Activated CD8-positive, alpha-beta memory T cell treated with anti-CD3 and anti-CD28 coated beads for 48 hours (primary cell): ENCODE measurements around the gene DSCAML1.

ENCODE experiments used
- DNase-seq, 3 experiments: peaks; one replicate each; pipeline ENCODE4 v3.0.0-alpha.2; 2020; ENCODE audit warnings: low read depth in 2 of 3, low spot score in 2 of 3

Gene DSCAML1

DNA sequence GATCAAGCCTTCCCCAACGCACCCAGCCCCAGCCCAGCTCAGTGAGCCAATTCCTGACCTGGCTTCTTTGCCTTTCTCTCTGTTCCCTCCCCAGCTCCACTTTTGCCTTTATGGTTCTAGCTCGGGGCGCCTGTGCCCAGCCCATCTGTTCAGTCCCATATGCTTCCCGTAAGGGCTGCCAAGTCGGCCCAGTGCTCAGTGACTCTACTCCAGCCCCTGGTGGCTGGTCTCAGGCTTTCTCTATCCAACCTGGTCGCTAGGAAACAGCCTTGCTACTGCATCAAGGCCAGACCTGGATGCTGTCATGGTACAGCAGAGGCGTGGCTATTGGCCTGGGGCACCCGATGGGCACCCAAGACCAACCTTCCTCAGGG lies 178.0 kb downstream of the DSCAML1 start:
- no peak for DNase-seq

DNA sequence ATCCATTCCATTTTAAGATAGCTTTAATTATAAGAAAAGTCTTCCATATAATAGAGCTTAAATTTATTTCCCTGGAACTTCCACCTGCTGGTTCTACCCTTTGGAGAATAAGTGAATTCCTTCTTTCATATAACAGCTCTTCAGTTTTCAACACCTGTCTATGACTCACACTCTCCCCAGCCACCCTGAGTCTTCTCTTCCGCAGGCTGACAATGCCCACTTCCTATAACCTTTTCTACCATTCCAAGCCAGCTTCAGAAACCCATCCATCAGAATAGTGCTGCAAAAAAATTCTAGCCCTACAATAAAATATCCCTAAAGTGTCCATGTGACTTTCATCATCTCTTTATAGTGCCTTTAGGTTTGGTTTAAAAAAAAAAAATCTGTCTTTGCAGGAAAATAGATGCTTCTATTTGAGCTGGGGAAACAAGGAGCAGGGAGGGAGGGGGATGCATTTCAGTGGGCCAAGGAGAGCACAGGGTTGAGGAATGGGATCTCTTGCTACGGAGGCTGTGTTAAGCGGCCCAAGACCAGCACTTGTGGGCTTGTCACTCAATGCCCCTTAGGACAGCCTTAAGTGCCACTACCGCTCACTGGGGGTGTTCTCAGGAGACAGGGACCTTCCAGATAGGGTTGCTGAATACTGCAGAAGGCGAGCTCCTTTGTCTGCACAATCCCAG lies 178.6 kb downstream of the DSCAML1 start:
- DNase-seq = no peak

DNA sequence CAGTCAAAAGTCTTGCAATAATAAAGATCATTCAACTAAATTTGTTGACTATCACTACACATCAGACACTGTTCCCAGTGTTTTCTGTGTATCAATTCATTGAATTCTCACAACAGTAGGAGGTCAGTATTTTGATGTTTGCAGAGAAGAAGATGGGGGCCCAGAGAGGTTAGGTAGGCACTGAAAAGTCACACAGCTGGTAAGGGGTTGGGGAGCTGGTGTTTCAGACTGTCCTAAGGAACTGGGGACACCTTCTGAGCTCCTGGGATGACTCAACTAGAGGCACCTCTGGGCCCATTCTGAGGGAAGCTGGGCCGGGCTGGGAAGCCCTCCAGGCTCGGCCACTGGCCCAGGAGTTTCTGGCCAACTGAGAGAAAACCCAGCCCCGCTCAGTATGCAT lies 180.0 kb downstream of the DSCAML1 start:
- DNase-seq = no peak

DNA sequence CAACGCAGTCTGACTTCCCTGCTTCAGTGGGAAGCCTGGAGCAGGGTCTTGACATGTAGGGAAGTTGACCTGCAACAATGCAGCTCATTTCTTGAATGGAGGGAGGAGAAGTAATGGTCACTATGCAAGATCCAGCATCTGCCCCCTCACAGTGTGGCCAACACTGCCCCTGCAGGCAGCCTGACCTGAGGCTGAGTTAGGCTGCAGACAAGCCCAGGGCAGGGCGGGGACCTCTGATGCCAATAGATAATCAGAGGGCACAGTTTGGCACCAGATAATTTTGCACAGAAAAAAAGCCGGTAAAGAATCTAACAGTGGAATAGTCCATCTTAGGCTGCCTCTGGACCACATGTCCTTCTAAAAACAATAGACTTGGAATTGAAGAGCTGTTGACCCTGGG lies 182.3 kb downstream of the DSCAML1 start:
- no peak for DNase-seq

DNA sequence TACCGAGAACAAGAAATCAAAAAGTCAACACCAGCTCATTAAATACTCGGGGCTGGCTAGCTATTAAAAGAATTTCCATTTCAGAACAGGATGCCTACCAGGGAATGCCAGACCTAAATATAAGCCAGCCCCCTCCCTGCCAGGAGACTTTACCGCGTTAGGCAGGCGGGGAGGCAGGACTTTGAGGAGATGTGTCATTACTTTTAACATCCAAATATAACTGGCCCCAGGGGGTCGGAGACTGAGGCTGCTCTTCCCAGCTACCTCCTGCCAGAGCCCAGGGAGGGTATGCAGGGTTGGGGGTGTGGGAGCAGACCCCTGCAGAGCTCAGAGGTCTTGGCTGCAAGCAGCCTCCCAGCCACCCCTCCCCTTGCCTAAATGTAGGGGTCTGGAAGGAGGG lies 183.5 kb downstream of the DSCAML1 start:
- no peak for DNase-seq

DNA sequence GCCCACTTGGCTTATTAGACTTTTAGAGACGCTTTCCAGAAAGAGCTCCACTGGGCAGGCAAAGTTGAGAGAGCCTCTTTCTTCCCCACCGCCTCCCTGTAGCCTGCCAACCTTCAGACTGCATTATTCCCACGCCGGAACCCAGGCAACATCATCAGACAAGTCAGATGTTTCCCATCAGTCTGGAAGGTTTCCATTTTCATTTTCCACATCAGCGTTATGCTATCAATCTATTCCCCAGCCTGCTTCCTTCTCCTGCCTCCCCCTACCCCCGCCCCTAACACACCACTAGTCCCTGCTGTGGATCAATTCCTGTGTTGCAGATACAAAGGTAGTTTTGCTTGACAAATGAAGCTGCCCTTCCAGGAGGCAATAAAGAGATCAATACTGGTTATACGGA lies 184.8 kb downstream of the DSCAML1 start:
- no peak for DNase-seq

DNA sequence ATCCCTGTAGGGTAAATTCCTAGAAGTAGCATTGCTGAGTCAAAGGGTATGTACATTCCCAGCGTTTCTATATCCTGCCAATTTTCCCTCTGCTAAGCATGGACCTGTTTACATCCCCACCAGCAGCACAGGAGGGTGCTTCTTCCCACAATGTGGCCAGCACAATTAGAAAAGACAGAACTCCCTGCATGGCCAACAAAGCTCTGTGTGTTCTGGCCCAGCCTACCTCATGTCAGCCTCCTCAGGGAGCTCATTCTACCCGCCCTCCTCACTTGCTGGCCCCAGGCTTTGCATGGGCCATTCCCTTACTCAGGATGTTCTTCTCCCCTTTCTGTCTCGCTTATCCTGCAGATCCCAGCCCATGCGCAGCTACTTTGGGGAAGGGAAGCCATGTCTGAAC lies 186.1 kb downstream of the DSCAML1 start:
- no peak for DNase-seq

DNA sequence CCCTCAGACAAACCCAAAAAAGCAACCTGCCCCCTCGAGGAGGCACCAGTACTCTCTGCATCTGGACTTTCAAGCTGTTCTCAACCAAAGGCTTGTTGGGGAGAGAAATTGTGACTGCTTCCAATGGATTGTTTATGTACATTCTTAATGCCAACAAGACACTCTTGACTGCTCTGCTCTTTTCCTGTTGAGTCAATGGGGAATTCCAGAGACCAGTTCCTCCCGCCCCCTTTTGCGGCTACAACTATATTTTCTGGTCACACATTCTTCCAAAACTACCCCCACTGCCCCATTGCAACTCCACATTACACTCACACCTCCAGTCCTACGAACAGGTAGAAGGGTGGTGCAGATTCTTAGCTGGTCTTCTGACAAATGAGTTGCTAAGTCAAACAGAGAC lies 187.0 kb downstream of the DSCAML1 start:
- DNase-seq = peak in 1 of 3 experiments; percentile 6

DNA sequence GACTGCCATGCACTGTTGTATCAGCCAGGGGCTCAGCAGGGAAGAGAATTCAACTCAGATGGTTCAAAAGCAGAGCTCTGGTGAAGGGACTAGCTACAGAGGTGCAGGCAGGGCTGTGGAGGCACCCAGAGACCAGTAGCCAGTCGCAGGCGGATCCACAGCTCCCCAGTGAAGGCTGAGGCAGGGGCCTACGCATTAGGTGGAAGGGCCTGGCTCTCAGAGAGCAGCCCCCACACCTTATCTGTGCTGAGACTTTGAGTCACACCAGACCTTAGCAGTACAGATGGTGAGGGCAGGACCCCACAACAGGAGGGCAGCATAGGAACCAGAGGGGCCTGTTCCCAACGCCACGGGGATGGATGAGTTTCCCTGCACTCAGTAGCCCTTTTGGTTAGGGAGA lies 189.6 kb downstream of the DSCAML1 start:
- no peak for DNase-seq

DNA sequence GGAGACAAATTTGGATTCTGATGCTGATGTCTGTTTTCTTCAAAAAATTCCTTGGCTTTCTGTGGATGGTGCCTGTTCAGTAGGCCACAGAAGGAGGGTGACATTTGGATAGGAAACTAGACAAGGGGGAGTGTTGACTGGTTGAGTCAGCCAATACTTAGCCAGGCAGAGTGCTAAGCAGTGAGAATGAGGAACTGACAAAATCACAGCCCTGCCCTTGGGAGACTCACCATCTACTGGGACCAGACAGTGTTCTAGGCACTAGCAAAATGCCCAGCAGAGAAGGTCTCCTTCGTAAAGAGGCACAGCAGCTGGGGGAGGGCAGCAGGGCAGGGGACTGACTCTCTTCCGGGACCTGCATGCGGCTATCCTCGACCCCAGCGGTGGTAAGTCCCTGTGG lies 190.2 kb downstream of the DSCAML1 start:
- no peak for DNase-seq

DNA sequence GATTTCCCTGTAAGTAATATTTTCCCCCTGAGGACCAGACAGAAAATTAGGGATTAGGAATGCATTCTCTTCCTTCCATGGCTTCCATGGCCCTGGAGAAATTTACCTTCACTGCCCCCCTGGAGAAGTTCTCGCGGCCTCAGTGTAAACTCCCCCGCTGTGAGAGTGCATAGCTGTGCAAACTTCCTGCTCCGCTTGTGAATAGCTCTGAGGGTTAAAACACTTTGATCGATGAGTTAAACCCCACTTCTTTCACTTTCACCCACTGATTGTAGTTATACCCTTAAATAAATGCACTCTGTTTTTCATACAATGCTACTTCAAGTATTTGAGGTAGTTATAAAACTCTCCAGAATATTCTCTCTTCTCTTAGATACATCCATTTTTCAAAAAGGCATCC lies 190.8 kb downstream of the DSCAML1 start:
- DNase-seq = no peak

DNA sequence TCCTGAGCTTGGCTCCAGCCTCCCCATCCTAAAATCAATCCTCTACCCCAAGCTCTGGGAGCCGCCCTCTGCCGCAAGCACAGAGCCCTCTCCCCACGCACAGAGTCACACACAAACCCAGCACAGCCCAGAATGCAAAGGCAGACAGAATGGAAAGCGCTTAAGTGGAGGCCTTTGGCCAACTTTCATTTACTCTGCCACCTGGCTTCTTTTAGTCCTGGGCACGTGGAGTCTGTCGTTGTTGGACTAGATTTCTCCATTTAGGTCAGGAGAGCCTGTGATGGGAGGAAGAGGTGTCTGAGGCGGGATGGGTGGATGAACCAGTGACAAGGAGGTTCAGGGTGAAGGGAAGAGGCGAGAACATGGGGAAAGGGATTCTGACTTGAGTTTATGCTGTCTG lies 191.7 kb downstream of the DSCAML1 start:
- no peak for DNase-seq

DNA sequence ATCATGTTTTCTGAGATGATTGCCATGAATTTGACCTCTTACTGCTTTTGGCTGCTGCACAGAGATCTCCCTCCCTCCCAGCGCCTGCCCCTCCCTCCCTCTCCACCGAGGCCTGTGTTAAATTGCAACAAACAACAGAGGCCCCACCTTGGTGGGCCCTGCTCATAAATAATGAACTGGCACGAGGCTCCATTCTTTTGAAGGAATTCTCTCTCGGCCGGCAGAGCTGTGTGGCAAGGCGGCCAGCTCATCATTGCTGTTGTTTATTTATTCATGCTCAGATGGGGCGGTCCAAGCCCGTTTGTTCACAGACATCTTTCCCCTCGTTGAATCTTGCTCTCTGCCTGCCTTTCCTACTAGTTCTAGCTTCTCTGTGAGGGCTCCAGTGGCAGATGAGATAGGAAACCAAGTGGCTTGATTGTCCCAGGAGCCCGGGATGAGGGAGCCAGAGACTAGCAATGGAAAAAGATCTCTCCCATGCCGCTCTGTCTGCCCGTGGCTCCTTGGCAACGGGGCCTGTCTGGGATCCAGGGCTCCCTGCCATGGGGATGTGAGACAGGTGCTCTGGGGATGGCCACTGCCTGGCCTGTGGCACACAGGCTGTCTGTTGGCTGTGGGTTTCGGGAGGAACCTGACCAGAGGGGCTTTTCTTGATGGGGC lies 192.6 kb downstream of the DSCAML1 start:
- DNase-seq = no peak

DNA sequence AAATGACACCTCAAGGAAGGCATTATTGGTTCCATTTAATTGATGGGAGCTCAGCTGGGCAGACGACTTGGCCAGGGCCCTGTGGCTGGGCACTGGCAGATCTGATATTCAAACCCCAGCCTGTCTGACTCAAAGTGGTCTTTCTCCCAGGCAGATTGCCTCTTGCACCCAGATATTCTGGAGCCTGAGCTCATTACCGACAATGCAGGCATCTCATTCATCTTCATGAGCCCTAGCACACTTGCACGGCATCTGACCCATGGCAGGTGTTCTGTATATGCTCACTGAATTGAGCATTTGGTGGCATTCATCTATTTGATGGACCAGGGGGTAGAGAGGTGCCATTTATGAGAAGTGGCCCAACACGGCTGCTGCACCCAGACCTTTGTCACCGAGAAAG lies 193.1 kb downstream of the DSCAML1 start:
- DNase-seq = no peak

DNA sequence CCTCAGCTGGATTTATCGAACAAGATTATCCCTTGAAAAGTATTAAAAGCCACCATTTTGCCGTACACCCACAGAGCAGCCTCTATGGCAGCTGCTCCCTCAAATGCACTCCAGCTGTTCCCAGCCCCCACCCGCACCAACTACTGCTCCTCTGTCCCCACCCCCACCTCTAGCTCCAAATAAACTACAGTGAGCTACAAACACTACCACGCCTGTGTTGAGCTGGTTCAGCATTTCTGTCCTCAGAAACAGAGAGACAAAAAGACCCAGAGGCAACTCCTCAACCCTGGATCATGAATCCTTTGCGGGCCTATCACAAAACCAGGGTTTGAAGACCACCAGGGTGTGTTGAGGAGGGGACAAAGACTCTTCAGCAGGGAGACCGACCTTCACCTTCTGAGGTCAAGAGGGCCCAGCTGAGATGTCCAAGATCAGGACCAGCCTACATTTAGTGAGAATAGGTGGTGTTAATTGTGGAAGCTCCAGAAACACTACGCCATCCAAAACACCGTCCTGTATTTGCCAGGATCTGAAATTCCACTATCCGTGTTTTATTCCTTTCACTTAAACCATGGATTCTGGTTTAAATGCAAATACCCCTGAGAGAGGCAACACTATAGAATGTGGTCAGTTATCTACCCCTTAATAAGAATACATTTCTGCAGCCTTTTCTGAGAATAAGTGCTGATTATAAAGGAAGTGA lies 195.9 kb downstream of the DSCAML1 start:
- DNase-seq = no peak

DNA sequence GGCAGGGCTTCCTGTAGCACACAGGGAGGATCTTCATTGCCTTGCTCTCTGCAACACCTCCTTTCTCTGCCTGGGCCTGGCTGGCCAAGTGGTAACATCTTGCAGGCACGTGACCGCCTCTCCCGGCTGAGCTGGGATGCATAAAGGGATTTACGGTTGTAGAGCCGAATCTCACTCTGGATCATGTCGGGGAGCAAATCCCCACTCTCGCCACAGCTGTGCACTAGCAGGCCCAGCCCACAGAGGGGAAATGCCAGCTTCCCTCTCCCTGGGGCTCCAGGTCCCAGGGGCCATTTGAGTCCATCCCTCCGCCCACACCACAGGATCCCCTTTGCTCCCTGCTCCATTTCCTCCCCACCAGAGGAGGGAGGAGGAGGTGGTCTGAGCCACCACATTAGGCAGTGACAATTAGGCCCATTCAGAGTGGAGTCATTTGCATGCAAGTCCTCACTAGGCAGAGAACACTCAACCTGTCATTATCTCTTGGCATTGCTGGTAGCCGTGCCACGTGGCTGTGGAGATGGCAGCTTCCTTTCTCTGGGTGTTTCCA lies 196.7 kb downstream of the DSCAML1 start:
- DNase-seq = no peak

DNA sequence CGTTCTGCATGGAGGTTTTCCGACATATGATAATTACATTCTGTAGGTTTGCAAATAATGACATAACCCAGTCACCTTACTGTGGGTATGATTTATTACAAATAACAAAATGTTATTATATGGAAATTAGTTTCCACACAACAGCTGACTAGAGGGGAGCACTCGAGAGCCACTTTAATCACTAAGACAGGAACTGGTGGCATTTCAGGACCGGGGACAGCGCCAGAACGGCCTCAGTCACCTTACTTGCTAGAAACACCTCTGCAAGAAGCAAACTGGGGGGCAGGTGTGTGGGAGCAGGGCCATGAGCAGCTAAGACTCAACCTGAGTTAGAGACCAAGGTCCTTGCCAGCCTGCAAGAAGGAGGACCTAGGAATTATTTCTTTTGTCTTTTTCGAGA lies 199.9 kb downstream of the DSCAML1 start:
- peak in 2 of 3 experiments; percentile 8 to 18 for DNase-seq

DNA sequence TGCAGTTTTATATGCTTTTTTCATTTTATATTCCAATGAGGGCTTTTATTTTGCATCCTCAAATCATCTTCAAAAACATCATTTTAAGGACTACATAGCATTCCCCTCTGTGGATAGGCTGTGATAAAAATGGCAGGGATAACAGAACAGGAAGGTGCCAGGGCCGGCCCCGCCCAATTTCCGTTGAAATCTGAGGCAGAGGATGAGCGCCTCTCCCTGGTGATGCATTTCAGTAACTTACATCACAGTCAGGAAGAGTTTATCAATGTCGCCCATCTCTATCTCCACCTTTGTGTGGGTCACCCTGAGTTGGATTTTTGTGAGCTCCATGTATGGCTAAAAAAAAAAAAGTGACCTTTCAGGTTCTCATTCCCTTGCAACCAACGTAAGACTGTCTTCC lies 201.6 kb downstream of the DSCAML1 start:
- DNase-seq = no peak

DNA sequence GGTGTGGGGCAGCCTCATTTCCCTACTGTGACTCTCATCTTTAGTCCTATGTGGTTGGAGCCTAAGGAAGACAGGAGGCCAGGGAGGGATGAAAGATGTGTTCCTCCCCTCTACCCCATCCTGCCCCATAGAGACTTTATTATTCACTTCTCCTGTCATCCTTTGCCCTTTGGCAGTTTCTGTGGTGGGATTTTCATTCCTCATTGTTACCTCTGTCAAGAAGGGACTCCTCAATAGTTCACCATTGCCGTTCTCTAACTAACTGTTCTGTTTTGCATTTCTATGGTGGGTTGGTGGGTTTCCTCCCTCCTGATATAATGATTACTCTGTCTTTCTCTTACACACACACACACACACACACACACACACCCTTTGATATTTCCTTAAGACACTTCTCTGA lies 202.3 kb downstream of the DSCAML1 start:
- no peak for DNase-seq

DNA sequence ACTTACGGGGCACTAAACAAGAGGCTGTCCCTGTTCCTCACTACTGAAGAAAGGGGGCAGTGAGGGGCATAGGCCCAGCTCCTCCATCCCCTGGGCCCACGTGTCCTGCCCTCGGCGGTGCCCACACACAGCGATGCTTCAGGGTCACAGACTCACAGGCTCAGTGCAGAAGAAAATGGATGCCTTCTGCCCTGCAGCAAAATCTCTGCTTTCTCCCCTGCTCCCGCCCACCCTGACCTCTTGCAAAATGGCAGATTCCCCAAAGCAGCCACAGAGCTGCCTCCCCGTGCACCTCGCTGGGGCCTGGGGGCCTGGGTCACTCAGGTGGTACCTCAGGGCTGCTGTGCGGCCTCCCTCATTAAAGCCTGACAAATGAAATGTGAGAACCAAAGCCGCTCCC lies 204.0 kb downstream of the DSCAML1 start:
- DNase-seq = no peak

DNA sequence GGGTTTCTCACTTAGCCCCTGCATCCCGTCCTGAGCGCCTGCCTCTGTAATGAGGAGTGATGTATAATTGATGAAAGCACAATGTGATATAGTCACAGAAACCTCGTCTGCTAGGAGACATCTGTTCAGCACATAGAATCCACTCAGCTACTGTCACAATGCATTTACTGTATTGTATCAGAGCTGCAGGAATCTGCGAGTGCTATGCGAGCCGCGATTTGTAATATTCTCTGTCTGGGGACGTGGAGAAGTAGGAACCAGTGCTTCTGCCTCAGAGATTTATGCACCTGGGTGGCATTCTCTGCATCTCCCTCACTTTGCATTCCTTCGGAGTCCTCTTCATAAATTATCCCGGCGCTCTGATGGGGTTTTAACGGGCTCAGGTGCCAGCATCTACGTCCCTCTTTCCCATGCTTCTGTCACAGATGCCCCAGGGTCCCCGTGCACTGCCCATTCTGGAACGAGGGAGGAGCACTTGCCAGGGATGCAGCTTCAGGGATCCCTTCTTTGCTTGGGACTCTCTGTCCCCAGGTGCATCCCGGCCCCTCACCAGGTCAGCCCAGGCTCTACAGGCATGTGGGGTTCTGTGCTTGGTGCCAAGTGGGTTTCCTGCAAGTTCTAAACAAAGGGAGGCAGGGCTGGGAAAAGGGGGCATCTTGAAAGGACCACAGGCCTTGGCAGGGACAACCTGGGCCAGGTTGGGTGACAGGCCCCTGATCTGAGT lies 205.5 kb downstream of the DSCAML1 start:
- DNase-seq = no peak

DNA sequence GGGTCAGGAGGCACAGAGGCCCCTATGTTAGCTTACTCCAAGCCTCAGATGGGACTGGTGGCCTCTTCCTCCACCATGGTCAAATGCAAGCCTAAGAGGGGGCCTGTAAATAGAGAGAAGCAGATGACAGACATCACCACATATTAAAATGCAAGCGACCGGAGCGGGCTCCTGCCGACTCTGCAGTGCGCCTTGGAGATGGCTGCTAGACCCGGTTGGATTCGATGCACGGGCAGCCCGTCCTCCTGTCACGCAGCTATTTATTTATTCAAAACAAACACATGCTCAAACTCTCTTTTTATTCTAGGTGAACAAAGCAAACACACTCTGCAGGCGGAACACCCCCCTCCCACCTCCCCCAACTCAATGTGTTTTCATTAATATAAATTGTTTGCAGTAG lies 208.0 kb downstream of the DSCAML1 start:
- no peak for DNase-seq
